GM18517 (cell line): Measurements from ENCODE around the gene ALX4.

Experiments
- ATAC-seq: cut with Tn5 transposase; IDR thresholded peaks from one replicate; pipeline ENCODE4 v1.9.1; 2021; ENCODE audit warnings: mild to moderate bottlenecking, moderate library complexity; ENCODE audit not compliant: unreplicated experiment

The ALX4 gene

DNA sequence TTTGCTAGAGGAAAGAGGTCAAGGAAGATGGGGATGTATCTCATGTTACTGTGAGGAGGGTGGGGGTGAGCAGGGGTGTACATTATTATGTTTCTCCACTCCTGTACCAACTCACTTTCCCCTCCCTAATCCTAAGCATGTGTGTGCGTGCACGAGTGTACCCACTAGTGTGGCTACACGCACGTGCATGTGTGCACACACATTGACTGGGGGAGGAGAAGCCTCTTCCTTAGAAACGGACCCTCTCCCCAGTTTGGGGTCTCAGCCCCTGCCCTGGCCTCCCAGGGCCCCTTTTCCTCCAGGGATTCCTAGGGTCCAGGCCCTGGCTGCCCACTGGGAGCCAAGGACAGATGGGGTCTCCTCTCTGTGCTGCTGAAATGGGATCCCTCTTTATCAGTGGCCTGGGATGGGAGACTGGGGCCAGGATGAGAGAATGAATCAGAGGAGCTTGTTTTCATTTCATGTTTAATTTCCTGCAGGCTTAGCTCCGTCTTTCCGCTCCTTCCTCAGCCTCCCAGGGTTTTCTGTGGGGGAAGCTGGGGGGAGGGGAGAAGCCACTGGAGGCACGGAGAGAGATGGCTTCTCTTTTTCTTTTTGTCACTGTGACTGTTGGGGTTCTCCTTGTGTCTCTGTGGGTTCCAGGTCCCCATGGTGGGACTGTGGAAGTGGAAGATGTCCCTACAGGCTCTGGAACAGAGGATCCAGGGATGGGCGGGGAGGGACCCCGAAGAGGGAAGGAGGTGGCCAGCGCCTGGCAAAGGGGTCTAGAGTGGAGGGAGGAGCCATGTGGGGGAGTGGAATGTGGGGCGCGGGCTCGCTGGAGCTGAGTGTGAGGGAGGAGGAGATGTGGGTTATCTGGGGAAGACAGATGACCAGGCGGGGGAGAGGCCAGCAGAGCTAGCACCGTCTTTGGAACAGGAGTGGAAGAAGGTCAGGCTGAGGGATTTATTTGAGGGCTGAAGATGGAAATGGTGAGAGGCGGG, 40.3 kb downstream of the ALX4 start:
- ATAC-seq, result no peak

DNA sequence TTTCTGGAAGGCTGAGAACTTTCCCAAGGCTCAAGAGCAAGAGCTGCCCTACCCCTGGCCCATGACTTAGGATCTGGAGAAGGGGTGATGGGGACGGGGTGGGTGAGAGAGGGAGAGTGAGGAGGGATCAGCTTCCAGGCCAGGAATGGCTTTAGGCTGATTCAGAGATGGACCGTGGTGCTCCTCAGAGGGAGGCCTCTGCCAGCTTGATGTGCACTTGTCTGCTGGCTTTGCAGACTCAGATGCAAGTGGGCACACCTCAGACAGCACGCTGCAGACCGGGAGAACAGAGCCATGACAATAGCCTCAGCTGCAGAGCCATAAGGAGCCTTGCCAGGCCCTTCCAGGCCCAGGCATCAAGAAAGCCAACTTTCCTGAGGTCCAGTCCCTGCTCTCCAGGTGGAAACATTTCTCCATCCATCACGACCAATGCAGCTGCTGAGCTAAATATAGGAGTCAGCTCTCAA, 41.3 kb downstream of the ALX4 start:
- no peak for ATAC-seq

DNA sequence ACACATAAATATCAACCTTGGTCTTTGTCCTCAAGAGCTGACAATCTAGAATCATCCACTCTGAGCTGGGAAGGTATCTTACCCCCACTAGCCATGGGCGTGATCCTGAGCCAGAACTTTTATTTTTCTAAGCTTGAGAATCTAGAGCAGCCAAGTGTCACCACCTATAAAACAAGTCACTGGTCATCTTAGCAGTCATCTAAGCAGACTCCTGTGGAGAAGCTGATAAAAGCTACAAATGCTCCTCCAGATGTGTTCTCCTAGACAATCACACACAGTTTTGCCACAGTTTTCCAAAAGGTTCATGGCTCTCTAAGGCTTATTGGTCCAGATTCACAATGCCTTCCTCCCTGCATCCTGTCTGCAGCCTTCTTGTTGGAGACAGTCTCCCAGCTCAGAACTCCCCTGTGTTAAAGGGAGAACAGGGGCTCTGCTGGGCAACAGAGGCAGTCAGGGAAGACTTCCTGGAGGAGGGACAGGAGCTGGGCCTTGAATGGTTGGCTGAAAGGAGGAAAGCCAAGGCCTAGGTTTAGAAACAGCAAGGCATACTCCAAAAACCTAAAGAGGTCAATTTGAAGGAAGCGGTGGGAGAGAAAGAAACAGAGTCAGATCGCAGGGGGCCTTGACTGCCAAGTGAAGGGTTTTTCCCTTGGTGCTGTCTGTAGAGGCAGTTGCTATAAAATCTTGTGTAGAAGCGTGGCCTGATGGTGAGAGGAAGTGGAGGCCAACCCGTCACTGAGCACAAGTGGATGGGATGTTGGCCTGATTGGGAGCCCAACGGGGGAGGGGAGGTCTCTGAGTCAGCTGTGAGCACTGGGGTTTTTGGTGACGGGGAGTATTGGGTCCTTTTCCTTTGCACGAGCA, 42.0 kb downstream of the ALX4 start:
- ATAC-seq, result no peak

DNA sequence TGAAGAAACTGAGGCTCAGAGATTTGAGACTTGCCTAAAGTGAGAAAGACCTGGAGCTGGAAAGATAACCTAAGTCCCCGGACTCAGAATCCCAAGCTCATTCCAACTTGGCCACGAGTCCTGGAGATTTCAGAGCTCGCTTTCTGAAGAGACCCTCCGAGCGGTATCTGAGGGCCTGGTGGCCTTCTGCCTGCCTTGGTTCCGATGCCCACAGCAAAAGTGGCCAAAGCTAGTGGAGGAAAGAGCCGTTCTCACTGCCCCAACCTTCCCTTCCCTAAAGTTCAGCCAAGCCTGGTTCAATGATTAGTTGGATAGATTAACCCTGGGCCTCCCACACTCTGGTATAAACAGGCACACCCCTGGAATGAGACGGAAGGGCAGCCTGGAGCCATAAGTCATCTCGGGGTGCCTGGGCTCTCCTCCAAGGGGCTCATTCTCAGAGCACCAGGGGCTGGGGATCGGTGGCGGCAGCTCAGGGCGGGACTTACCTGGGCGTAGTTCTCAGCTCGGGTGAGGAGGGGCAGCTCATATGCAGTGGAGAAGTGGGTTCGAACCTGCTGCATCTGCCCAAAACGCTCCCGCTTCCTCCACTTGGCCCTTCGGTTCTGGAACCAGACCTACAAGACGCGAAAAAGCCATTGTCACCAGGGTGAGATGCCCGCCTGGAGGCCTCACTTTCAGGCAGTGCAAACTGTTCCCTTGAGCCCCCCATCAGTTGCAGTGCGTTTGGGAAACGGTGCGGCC, 42.8 kb downstream of the ALX4 start:
- no peak for ATAC-seq

DNA sequence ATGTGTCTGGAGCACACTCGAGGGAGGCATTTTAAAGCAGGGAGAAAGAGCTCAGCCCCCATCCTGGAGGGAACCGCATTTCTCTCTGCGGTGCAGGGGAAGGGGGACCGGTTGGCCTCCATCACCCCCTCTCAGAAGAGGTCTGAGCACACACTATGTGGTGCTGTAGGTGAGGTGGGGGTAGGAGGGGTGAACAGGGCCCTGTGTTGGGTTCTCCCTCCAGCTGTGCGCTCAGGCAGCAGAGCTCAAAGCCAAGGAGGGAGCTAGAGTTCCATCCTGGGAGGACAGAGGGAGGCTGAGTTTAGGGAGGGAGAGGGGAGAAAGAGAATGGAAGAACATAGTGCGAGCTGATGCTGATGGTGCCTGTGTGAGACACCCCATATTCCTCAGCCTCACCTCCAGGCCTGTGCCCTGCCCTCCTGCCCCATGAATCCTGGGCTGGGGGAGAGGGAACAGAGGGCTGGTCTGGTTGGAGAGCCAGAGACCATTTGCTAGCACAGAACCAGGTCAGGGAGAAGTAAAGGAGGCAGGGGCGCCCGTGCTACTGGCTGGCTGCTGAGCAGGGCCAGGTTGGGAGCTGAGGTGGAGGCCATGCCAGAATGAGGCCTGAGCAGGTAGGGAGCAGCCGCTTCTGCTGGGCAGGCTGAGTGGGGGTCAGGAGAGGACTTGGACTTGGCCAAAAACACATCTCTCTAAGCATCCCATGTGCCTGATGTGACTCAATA, 43.7 kb downstream of the ALX4 start:
- no peak for ATAC-seq

DNA sequence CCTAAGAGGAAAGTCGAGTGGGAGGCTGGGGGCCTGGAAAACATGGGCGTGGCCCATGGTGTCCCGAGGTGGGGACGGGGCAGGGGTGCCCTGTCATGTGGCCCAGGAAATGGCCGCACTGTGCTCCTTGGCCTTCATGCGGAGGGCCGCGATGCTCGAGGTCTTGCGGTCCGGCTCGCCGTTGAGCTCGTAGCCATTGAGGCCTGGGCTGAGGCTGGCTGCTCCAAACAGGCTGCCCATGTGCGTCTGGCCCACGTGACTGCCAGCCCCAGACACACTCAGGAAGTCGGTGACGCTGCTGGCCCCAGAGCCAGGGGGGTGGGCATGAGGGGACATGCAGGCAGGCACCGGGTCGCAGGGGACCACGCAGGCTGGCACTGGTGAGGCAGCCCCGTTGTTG, 45.2 kb downstream of the ALX4 start:
- ATAC-seq, result no peak

DNA sequence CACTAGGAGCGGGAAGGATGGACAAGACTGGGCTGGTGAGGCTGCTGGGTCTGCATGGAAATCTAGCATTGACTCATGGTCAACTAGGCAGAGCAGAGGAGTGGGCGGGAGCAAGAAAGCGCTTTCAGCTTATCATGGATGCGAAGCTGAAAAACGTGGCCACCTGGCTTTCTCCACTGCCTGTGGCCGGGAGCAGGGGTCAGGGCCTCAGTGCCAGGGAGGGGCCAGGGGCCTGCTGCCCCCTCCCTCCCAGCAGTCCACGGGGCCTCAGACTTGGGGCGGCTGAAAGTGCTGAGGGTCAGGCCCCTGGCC, 45.5 kb downstream of the ALX4 start:
- ATAC-seq, result no peak

DNA sequence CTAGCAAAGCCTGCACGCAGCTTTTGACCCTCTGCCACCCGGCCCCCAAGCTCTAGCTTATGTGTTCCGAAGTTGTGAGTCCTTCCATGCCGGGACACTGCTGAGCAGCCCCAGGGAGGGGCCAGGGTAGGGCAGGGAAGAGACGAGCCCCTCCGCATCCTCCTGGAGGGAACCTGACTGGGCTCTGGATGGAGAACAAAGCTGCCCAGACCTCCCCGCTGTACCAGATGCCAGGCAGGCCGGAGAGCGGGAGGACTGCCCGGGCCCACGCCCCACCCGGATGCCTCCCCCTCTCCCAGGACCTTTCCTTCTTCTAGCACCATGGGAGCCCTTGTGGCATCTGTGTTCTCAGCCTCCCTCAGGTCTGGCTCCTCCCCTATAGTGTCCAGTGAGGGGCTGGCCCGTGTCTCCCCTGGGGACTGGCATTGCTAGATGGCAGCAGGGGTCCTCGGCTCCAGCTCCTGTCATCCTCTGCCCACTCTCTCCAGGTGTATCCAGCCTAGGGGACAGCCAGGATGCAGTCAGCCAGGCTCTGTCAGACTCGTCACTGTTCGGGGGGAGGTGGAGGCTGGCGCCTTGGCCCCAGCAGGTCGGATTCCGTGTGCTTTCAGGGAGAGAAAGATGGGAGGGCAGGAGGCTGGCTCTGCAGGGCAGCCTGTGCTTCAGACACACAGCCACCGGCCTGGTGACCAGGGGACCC, 46.1 kb downstream of the ALX4 start:
- no peak for ATAC-seq

DNA sequence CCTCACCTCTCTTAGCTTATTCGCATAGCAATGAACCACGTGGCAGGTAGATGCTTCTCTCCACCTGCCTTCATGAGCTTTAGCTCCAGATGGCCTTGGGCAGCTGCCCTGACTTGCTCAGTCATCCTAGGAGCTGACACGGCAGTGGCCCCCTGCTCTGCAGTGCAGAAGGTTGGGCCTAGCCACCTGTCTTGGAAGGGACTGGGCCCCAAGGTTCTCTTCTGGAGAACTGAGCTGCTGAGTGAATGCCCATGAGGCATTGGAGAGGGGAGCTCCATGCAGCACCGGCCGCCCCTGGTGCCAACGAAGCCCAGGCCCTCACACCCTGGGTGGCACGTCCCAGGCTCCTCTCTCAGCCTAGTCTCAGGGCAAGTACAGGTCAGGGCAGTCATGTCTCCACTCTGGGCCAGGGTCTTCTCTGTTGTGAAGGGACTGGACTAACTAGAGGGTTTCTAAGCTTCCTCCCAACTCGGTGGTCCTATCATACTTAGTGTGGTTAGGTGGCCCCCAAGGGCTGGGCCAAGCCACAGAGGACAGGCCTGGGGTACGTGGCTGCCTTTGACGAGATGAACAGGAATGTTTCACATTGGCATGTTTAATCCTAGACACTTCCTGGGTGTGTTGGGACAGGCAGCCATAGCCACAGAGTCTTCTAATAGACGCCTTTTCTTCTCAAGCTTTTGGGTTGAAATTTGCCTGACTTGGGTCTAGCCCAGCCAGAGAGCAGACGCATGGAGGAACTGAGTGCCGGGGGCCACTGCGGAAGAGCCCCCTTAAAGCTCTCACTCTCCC, 47.9 kb downstream of the ALX4 start:
- ATAC-seq, result no peak

DNA sequence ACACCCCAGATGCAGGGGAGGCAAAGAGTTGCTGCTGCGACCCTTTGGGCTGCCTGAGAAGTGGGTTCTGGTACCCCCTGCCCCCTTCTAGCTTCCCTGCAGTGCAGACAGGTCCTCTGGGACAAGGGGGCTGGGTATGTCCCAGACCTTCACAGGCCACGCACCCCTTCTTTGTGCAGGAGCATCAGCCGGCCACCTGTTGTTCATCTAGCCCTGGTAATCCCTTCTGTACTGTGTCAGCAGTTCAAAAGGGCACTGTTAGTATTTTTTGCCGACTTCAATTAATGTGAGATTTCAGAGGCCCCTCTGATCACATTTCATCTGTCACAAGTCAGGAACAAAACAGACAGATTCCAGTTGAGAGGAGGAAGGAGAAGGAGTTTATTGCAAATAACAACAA, 49.9 kb downstream of the ALX4 start:
- ATAC-seq, result no peak

DNA sequence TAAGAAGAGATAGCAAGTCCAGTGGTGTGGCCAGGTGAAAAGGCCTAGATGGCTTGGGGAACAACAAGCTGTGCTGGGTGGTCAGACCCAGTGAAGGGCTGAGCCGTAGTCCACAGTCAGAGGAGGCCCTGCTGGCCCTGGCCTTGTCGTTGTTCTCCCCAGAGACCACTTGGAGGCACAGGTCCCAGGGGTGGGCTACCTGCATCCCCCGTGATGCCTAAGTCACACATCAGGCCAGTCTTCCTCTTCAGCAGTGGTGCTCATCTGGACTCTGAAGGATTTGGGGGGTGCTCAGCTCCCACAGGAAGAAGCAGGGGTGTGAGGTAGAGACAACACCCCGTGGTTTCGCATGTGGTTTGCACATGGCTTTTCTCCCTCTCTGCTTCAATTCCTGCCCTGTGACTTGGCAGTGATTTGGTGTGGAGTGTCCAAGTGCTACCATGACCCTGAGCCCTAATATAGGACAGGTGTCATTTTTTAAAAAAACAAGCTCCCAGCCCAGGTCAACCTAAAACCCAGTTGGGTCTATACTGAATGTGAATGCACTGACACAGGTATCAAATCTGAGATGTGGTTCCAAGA, 51.0 kb downstream of the ALX4 start:
- no peak for ATAC-seq

DNA sequence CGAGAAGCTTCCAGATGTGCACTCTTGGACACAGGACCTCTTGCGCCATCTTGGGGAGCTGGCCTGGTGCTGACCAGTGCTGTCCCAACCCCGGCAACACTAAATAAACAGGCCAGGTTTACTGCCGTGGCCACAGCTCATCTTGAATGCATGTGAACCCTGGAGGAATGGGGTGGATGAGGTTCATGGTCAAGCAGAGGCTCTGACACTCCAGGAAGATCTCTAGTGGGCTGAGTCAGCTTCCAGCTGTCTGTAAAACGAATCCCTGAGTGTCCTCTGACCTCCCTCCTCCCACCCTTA, 51.8 kb downstream of the ALX4 start:
- no peak for ATAC-seq

DNA sequence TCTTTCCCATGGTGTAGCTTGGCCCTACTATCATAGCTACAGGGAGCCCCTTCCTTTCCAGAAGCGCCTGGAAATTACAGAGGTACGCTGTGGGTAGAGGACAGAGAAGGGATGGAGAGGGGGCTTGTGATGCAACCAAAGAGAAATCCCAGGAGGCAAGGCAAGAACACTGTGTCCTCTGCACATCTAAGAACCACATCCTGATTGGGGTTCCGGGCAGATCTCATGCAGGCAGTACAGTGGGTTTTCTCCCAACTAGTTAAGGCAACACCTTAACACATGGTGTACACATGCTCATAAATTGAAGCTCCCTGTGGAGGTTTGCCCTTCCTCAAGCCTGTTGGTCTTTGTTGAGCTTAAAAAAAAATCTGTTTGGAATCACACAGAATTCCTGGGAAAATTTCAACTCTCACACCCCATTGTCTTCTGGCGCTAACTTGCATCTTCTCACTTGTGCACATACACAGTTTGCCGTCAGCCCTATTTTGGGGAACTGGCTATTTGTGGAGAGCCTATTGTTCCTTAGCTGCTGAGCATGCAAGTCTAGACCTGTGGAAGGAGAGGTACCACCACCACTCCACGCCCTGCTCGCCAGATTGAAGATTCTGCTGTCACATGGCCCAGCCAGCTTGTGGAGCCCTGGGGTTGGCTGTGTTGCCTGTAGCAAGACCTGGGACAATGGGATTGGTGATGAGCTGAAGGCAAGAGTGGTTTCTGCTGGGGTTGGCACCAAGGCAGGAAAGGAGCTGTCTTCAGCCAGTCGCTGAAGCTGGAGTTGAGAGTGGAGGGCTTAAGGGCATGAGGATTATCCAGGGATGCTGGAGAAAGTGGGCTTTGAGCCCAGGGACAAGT, 52.4 kb downstream of the ALX4 start:
- no peak for ATAC-seq

DNA sequence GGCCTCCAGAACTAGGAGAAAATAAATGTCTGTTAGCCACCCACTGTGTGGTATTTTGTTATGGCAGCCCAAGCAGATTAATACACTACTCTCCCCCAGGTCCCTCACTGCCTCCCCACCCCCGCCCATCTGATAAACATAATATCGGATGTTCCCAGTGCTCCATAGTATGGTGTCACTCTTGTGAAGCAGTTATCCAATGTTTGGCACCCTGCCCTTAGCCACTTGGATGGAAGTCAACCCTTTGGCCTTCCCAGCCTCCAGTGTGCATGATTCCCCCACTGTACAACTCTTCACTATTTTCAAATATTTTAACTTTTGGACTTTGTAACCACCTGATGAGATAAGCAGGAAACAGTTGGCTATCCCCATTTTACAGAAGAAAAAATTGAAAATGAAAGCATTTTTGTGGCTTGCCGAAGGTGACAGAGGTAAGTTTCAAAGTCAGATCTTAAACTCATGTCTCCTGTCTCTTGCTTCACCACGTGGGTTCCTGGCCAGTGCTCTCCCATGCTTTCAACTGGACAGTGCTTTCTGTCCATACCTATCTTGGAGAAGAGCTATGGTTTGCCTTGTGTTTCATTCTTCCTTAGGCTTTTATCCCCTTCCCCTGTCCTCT, 53.2 kb downstream of the ALX4 start:
- ATAC-seq, result no peak

DNA sequence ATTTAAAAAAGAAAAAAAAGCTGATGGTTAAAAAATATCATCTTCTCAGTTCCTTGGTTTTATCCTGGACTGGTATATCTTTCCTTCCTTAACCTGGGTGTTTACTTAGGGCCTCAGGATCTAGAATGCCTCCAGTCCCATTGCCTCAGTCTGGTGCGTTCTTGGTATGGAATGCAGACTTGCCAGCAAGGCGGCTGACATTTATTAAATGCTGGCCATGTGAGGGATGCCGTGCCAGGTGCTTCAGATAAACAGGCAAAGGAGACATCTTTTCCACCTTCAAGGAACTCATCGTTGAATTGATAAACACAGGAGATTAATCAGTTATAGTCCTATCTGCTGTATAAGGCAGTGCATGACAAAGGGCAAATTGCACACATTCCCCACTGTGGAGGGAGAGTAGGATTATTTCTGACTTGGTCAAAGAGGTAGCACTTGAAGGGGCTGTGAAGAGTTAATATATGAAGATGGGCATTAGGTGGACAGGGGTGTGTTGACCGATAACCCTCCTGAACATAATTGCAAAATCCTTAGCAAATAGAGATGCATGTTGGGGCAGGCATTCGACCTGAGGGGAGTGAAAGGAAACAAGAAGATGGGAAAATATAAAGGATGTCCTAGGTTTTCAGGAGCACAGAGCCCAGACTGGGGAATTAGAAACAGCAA, 54.4 kb downstream of the ALX4 start:
- no peak for ATAC-seq

DNA sequence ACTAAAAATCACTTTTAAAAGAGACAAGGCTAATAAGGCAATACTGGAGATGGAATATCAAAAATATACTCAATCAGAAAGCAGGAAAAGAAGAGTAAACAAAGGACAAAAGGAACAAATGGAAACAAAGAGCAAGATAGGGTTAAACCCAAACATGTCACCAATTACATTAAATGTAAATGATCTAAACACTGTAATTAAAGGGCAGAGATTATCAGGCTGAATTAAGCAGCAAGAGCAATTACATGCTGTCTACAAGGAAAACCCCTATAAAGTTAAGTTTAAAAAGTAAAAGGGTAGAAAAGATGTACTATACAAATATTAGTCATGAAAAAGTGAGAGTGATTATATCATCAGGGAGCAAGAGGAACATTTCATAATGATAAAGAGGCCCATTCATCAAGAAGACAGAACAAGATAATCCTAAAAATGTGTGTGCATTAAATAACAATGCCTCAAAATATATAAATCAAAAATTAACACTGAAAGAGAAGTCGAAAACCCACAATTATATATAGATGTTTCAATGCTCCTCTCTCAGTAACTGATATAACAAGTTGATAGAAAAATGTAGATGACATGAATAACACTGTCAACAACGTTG, 56.8 kb downstream of the ALX4 start:
- ATAC-seq, result no peak

DNA sequence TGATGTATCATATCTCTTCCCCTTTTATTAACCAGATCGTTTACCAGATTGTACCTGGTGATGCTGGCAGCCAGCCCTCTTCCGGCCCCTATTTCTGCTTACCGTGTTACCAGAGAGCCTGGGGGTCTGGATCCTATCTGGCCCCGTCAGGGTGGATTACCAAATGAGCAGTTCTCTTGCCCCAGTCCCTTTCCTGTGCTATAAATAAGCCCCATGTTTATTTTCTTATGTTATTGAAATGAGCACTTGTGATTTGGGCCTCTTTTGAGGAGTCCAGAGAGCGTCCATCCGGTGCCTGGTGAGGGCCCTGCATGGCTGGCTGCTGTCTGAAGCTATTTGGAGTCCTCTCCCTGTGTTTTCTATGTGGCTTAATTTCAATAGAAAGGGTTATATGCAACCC, 59.5 kb downstream of the ALX4 start:
- no peak for ATAC-seq
